Measurements from ENCODE around the gene SNTA1. TPM values are rescaled to one million over a fixed set of nuclear protein-coding genes. Genes with fewer than 3 reads are reported as not detected.

SNTA1 gene
- total RNA-seq, 4 donors from 2014 or later: 24.1 to 51.6 (median 42.3) TPM

DNA sequence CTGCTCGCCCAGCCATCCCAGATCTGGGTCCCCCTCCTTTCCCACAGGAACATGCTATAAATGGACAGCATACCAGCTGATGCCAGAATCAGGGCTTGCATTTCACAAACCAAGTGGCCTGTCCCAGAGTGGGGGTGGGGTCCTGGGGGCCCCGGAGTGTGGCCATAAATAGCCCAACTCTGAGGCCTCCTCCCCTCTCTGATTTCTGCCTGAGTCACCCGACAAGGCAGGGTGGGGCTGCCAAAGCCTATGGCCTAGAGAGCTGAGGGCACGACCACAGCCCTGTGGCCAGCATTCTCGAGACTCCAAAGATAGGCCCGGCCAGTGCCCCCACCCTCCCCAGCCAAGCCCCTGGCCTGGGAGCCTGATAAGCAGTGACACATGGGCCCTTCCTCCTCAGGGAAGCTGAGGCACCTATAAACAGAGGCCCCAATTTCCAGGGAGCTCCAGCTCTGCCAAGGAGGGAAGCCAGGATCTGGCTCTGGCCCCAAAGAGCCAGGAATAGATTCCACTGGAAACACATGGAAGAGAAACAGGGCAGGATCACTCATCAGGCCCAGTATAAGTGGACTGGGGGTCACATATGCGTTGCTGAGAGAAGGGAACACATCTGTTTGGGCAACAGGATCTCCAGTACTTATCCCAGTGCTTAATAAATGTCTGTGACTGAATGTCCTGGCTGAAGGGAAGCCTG, 20.3 kb downstream of the SNTA1 start:
- Histone ChIP-seq H3K36me3 (peaks cover 0 to 6% (median 0%) of the 10 kb centered on the region in 4 donors), H3K27me3 (no peaks in the 10 kb centered on the region), H3K27ac (replicated peaks in 1 of 4) (peak overlapping the region; percentile 64 to 76 (median 74)), H3K4me1 (peaks cover 14 to 37% (median 16%) of the 10 kb centered on the region in 4 donors), H3K9me3 (no peaks in the 10 kb centered on the region), H3K4me3 (no peak overlapping the region)
- DNase-seq (ENCODE audit: extremely low spot score): no peak
- intact Hi-C loops (cut with DNase I): no loop called here
- TF ChIP-seq POLR2AphosphoS5 (IDR thresholded peaks at IDR 0.05): no peak
- 31% methylated on average over 4 of the region's 7 CpGs for WGBS

DNA sequence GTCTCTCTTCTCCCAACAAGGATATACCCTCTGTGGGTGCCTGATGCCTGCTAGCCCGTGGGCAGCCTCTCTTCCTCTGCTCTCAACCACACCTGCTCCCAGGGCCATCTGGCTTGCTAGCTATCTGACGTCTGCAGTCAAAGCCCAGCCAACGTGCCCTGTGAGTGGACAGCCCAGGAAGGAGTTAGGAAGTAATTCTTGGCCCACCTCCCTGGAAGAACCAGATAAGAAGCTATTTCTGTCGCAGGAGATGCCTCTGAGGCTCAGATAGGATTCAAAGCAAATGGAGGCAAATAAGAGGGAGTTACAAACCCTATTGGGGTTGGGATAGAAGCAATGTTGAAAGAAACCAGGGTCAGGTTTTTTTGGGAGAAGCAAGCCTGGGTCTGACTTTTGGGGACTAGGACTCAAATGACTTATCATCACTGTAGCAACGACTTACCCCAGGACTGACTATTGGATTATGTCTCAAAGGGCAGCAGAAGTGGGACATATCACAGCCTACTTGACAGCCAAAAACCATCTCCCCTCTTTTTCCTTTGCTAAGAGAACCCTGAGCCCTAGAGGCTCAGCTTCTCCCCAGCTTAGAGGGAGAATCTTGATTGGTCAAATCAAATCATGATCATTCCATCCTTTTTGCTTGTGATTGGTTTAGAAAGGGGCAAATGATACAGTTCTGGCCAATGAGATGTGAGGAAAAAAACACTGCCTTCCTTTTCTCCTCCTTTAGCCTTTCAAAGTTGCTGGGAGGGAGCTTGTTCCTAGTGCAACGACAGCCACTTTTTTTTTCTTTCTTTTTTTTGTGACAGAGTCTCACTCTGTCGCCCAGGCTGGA, 24.2 kb downstream of the SNTA1 start:
- TF ChIP-seq, protein P1, sequence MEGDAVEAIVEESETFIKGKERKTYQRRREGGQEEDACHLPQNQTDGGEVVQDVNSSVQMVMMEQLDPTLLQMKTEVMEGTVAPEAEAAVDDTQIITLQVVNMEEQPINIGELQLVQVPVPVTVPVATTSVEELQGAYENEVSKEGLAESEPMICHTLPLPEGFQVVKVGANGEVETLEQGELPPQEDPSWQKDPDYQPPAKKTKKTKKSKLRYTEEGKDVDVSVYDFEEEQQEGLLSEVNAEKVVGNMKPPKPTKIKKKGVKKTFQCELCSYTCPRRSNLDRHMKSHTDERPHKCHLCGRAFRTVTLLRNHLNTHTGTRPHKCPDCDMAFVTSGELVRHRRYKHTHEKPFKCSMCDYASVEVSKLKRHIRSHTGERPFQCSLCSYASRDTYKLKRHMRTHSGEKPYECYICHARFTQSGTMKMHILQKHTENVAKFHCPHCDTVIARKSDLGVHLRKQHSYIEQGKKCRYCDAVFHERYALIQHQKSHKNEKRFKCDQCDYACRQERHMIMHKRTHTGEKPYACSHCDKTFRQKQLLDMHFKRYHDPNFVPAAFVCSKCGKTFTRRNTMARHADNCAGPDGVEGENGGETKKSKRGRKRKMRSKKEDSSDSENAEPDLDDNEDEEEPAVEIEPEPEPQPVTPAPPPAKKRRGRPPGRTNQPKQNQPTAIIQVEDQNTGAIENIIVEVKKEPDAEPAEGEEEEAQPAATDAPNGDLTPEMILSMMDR (IDR thresholded peaks at IDR 0.05): no peak
- TF ChIP-seq EP300 (IDR thresholded peaks at IDR 0.05) (no peak), POLR2AphosphoS5 (IDR thresholded peaks at IDR 0.05) (no peak), POLR2A (IDR thresholded peaks at IDR 0.05; ENCODE audit: low read depth) (no peak)
- Histone ChIP-seq H3K27ac (replicated peaks in 1 of 4) (no peak overlapping the region), H3K4me3 (no peak overlapping the region), H3K9me3 (no peaks in the 10 kb centered on the region), H3K4me1 (peaks cover 15 to 28% (median 18%) of the 10 kb centered on the region in 4 donors), H3K27me3 (no peaks in the 10 kb centered on the region), H3K36me3 (peaks cover 0 to 17% (median 10%) of the 10 kb centered on the region in 4 donors)
- DNase-seq (ENCODE audit: extremely low spot score): no peak
- 55% methylated on average over 7 of the region's 7 CpGs for WGBS
- intact Hi-C loops (cut with DNase I): no loop called here

DNA sequence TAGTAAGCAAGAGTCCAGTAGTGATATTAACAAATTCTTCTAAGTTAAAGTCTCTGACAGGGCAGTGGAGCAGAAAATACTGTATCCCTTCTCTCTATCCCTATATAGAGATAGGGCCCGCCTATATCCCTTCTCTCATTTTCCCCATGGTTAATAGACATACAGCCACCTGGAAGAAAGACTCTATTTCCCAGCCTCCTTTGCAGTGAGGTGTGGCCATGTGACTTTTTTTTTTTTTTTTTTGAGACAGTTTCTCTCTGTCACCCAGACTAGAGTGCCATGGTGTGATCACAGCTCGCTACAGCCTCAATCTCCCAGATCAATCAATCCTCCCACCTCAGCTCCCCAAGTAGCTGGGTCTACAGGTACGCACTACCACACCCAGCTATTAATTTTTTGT, 25.5 kb downstream of the SNTA1 start:
- WGBS: 90% methylated on average over 3 of the region's 3 CpGs
- H3K9me3 ChIP-seq: no peaks in the 10 kb centered on the region
- intact Hi-C loops (cut with DNase I): no loop called here
- H3K4me1 ChIP-seq: peaks cover 4 to 24% (median 9%) of the 10 kb centered on the region in 4 donors
- no peaks in the 10 kb centered on the region for H3K27me3 ChIP-seq
- H3K27ac ChIP-seq (replicated peaks in 1 of 4): no peak overlapping the region
- TF ChIP-seq POLR2AphosphoS5 (IDR thresholded peaks at IDR 0.05) (no peak), POLR2A (IDR thresholded peaks at IDR 0.05; ENCODE audit: low read depth) (no peak), EP300 (IDR thresholded peaks at IDR 0.05) (no peak)
- TF ChIP-seq, protein P1 (IDR thresholded peaks at IDR 0.05): no peak
- H3K36me3 ChIP-seq: peaks cover 0 to 21% (median 14%) of the 10 kb centered on the region in 4 donors
- no peak overlapping the region for H3K4me3 ChIP-seq
- no peak for DNase-seq (ENCODE audit: extremely low spot score)

DNA sequence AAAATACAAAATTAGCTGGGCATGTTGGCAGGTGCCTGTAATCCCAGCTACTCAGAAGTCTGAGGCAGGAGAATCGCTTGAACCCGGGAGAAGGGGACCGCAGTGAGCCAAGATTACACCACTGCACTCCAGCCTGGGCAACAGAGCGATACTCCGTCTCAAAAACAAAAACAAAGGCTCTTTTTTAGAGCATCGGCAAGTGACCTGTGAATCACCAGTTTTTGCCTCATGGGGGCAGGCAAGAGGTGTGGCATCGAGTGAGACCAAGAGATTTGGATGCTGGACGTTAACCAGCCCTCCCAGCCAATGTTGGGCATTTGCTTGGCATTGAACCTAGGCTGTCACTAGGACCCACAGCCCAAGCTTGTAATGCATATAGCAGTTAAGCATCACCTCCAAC, 27.6 kb downstream of the SNTA1 start:
- intact Hi-C loops (cut with DNase I): no loop called here
- no peak for DNase-seq (ENCODE audit: extremely low spot score)

More for the DNA sequence above, 27.6 kb downstream of the SNTA1 start:
- no peak overlapping the region for H3K27ac ChIP-seq (replicated peaks in 1 of 4)
- no peak overlapping the region for H3K4me3 ChIP-seq
- TF ChIP-seq POLR2A (IDR thresholded peaks at IDR 0.05; ENCODE audit: low read depth) (no peak), EP300 (IDR thresholded peaks at IDR 0.05) (no peak), POLR2AphosphoS5 (IDR thresholded peaks at IDR 0.05) (no peak)
- TF ChIP-seq, protein P1 (IDR thresholded peaks at IDR 0.05): peak in 1 of 3 experiments; percentile 37
- H3K36me3 ChIP-seq: peaks cover 5 to 41% (median 31%) of the 10 kb centered on the region in 4 donors
- no peaks in the 10 kb centered on the region for H3K27me3 ChIP-seq
- peaks cover 0 to 18% (median 2%) of the 10 kb centered on the region in 4 donors for H3K4me1 ChIP-seq
- WGBS: 85% methylated on average over 5 of the region's 8 CpGs
- no peaks in the 10 kb centered on the region for H3K9me3 ChIP-seq
